ENCODE data around the gene GAREM2. TPM values are rescaled to one million over a fixed set of nuclear protein-coding genes. Genes with fewer than 3 reads are reported as not detected.

Gene GAREM2
- total RNA-seq = 10 to 100 TPM in 1 of 2 donors, under 1 TPM in 1; 0.96 to 10.4 TPM

GRCh38 chr2:26172871-26173775, at the start of gene GAREM2:
Gene GAREM2 (plus strand): TSS chr2:26173088. CDS start chr2:26173221, 133 bp downstream.
- Mint-ChIP-seq H3K36me3 (peaks cover 6 to 11% of the 10 kb centered on the region in 2 donors), H3K9me3 (no peaks in the 10 kb centered on the region), H3K27ac (no peak within 1 kb of the TSS)
- DNase-seq (ENCODE audit: low spot score in 2 of 2) = no peak
- peak; percentile 29 to 33 for ATAC-seq

GRCh38 chr2:26123426-26123825, 49.5 kb upstream of the GAREM2 start:
- DNase-seq (ENCODE audit: low spot score in 2 of 2) (no peak), ATAC-seq (no peak)
- Mint-ChIP-seq H3K9me3 (no peaks in the 10 kb centered on the region), H3K27ac (no peak overlapping the region), H3K36me3 (no peaks in the 10 kb centered on the region)

GRCh38 chr2:26126074-26126473, 46.8 kb upstream of the GAREM2 start:
- no peak for DNase-seq (ENCODE audit: low spot score in 2 of 2)
- H3K9me3 Mint-ChIP-seq = no peaks in the 10 kb centered on the region
- H3K36me3 Mint-ChIP-seq = peaks cover 0 to 4% of the 10 kb centered on the region in 2 donors
- H3K27ac Mint-ChIP-seq = no peak overlapping the region
- no peak for ATAC-seq

GRCh38 chr2:26128176-26128575, 44.7 kb upstream of the GAREM2 start:
- DNase-seq (ENCODE audit: low spot score in 2 of 2) (no peak), ATAC-seq (no peak)
- Mint-ChIP-seq H3K36me3 (peaks cover 0 to 4% of the 10 kb centered on the region in 2 donors), H3K27ac (no peak overlapping the region), H3K9me3 (no peaks in the 10 kb centered on the region)

GRCh38 chr2:26130763-26131162, 42.1 kb upstream of the GAREM2 start:
- no peak for DNase-seq (ENCODE audit: low spot score in 2 of 2)
- H3K27ac Mint-ChIP-seq = peak overlapping the region; percentile 23 to 44

GRCh38 chr2:26136451-26136850, 36.4 kb upstream of the GAREM2 start:
- no peaks in the 10 kb centered on the region for H3K9me3 Mint-ChIP-seq

More at GRCh38 chr2:26130763-26131162, 42.1 kb upstream of the GAREM2 start:
- ATAC-seq = no peak
- Mint-ChIP-seq H3K9me3 (no peaks in the 10 kb centered on the region), H3K36me3 (peaks cover 0 to 4% of the 10 kb centered on the region in 2 donors)

GRCh38 chr2:26139269-26140183, 33.4 kb upstream of the GAREM2 start:
- ATAC-seq (no peak), DNase-seq (ENCODE audit: low spot score in 2 of 2) (no peak)
- Mint-ChIP-seq H3K27ac (no peak overlapping the region), H3K36me3 (no peaks in the 10 kb centered on the region), H3K9me3 (no peaks in the 10 kb centered on the region)

More at GRCh38 chr2:26136451-26136850, 36.4 kb upstream of the GAREM2 start:
- DNase-seq (ENCODE audit: low spot score in 2 of 2) (no peak), ATAC-seq (no peak)
- no peaks in the 10 kb centered on the region for H3K36me3 Mint-ChIP-seq
- H3K27ac Mint-ChIP-seq = no peak overlapping the region

GRCh38 chr2:26141145-26141769, 31.6 kb upstream of the GAREM2 start:
- ATAC-seq (no peak), DNase-seq (ENCODE audit: low spot score in 2 of 2) (no peak)
- Mint-ChIP-seq H3K27ac (peak overlapping the region in 1 of 2 donors; percentile 29), H3K36me3 (no peaks in the 10 kb centered on the region), H3K9me3 (no peaks in the 10 kb centered on the region)

GRCh38 chr2:26144031-26144430, 28.9 kb upstream of the GAREM2 start:
- ATAC-seq = no peak

GRCh38 chr2:26144953-26145680, 27.8 kb upstream of the GAREM2 start:
- Mint-ChIP-seq H3K27ac (no peak overlapping the region), H3K36me3 (no peaks in the 10 kb centered on the region), H3K9me3 (no peaks in the 10 kb centered on the region)
- ATAC-seq (peak; percentile 58 to 75), DNase-seq (ENCODE audit: low spot score in 2 of 2) (peak in 1 of 2 donors; percentile 63)

More at GRCh38 chr2:26144031-26144430, 28.9 kb upstream of the GAREM2 start:
- Mint-ChIP-seq H3K36me3 (no peaks in the 10 kb centered on the region), H3K27ac (peak overlapping the region in 1 of 2 donors; percentile 30), H3K9me3 (no peaks in the 10 kb centered on the region)
- DNase-seq (ENCODE audit: low spot score in 2 of 2) = no peak

GRCh38 chr2:26148501-26148900, 24.4 kb upstream of the GAREM2 start:
- ATAC-seq = no peak
- Mint-ChIP-seq H3K9me3 (no peaks in the 10 kb centered on the region), H3K36me3 (no peaks in the 10 kb centered on the region), H3K27ac (no peak overlapping the region)
- no peak for DNase-seq (ENCODE audit: low spot score in 2 of 2)

- no peak overlapping the region for H3K27ac Mint-ChIP-seq
- no peaks in the 10 kb centered on the region for H3K36me3 Mint-ChIP-seq
- DNase-seq (ENCODE audit: low spot score in 2 of 2) = no peak
- H3K9me3 Mint-ChIP-seq = no peaks in the 10 kb centered on the region
- no peak for ATAC-seq
Observed at GRCh38 chr2:26150243-26150642, 22.6 kb upstream of the GAREM2 start.

- H3K9me3 Mint-ChIP-seq = no peaks in the 10 kb centered on the region
- no peaks in the 10 kb centered on the region for H3K36me3 Mint-ChIP-seq
- no peak for ATAC-seq
- no peak overlapping the region for H3K27ac Mint-ChIP-seq
- no peak for DNase-seq (ENCODE audit: low spot score in 2 of 2)
Observed at GRCh38 chr2:26157580-26157979, 15.3 kb upstream of the GAREM2 start.

- no peak overlapping the region for H3K27ac Mint-ChIP-seq
- no peak for ATAC-seq
- H3K36me3 Mint-ChIP-seq = no peaks in the 10 kb centered on the region
- H3K9me3 Mint-ChIP-seq = no peaks in the 10 kb centered on the region
- no peak for DNase-seq (ENCODE audit: low spot score in 2 of 2)
Observed at GRCh38 chr2:26161926-26162325, 11.0 kb upstream of the GAREM2 start.

GRCh38 chr2:26162963-26163362, 9.9 kb upstream of the GAREM2 start:
- no peaks in the 10 kb centered on the region for H3K9me3 Mint-ChIP-seq

GRCh38 chr2:26164231-26164630, 8.7 kb upstream of the GAREM2 start:
- DNase-seq (ENCODE audit: low spot score in 2 of 2) = no peak
- Mint-ChIP-seq H3K27ac (no peak overlapping the region), H3K9me3 (no peaks in the 10 kb centered on the region), H3K36me3 (no peaks in the 10 kb centered on the region)
- ATAC-seq = no peak

More at GRCh38 chr2:26162963-26163362, 9.9 kb upstream of the GAREM2 start:
- no peak for ATAC-seq
- H3K27ac Mint-ChIP-seq = no peak overlapping the region
- DNase-seq (ENCODE audit: low spot score in 2 of 2) = no peak
- no peaks in the 10 kb centered on the region for H3K36me3 Mint-ChIP-seq

Measured in activated naive CD4-positive, alpha-beta T cell treated with anti-CD3 and anti-CD28 coated beads, Interleukin-2, amount 50 U/mL, for 72 hours (primary cell).